H9 (cell line): ENCODE measurements around the gene ZFPL1. TPM values are rescaled to one million over a fixed set of nuclear protein-coding genes. Genes with fewer than 3 reads are reported as not detected.
A peak's percentile ranks its signal among the peaks of the same experiment; 100 is the strongest.

Source experiments
- DNase-seq: peaks from one replicate; pipeline ENCODE4 v3.0.0-alpha.2; 2017
- H2AFZ ChIP-seq: one replicate; pipeline ENCODE4 v1.6.1; 2013; ENCODE audit warnings: mild to moderate bottlenecking, low read length, control low read depth, moderate library complexity
- H2AK5ac ChIP-seq: 2 replicates; pipeline ENCODE4 v1.6.1; 2013; ENCODE audit warnings: low read length, control low read depth, mixed read lengths; ENCODE audit not compliant: insufficient read length
- H2BK120ac ChIP-seq: one replicate; pipeline ENCODE4 v1.6.1; 2013; ENCODE audit warnings: low read depth, mild to moderate bottlenecking, low read length, control low read depth, inconsistent platforms; ENCODE audit not compliant: poor library complexity, severe bottlenecking
- H2BK12ac ChIP-seq: 2 replicates; pipeline ENCODE4 v1.6.1; 2013; ENCODE audit warnings: low read length, control low read depth, mixed read lengths, low read depth; ENCODE audit not compliant: insufficient read length
- H2BK15ac ChIP-seq: 2 replicates; pipeline ENCODE4 v1.6.1; 2013; ENCODE audit warnings: low read depth, low read length, control low read depth
- H2BK20ac ChIP-seq: one replicate; pipeline ENCODE4 v1.6.1; 2013; ENCODE audit warnings: low read depth, mild to moderate bottlenecking, low read length, control low read depth, inconsistent platforms; ENCODE audit not compliant: poor library complexity, severe bottlenecking
- H2BK5ac ChIP-seq: 2 replicates; pipeline ENCODE4 v1.6.1; 2013; ENCODE audit warnings: low read length, control low read depth, mixed read lengths; ENCODE audit not compliant: insufficient read length
- H3K14ac ChIP-seq: 2 replicates; pipeline ENCODE4 v1.6.1; 2013; ENCODE audit warnings: low read length, control low read depth; ENCODE audit not compliant: insufficient read depth
- H3K18ac ChIP-seq: 2 replicates; pipeline ENCODE4 v1.6.1; 2013; ENCODE audit warnings: low read depth, mild to moderate bottlenecking, mixed read lengths, low read length, control low read depth; ENCODE audit not compliant: insufficient read length
- H3K23ac ChIP-seq: 2 replicates; pipeline ENCODE4 v1.6.1; 2013; ENCODE audit warnings: low read length, control low read depth, mixed read lengths, low read depth; ENCODE audit not compliant: insufficient read length
- H3K23me2 ChIP-seq: 2 replicates; pipeline ENCODE4 v1.6.1; 2013; ENCODE audit warnings: low read depth, mild to moderate bottlenecking, mixed read lengths, low read length, control low read depth; ENCODE audit not compliant: insufficient read length, poor library complexity, severe bottlenecking
- H3K27ac ChIP-seq: 2 replicates; pipeline ENCODE4 v1.5.1; 2013; ENCODE audit warnings: low read length, control low read depth, mixed read lengths, low read depth; ENCODE audit not compliant: insufficient read length
- H3K27me3 ChIP-seq: 2 replicates; pipeline ENCODE4 v1.6.1; 2013; ENCODE audit warnings: low read length, control low read depth, inconsistent platforms; ENCODE audit not compliant: insufficient read depth
- H3K4ac ChIP-seq: 2 replicates; pipeline ENCODE4 v1.6.1; 2013; ENCODE audit warnings: low read depth, mild to moderate bottlenecking, control low read depth, inconsistent platforms, low read length, moderate library complexity
- H3K4me1 ChIP-seq: 2 replicates; pipeline ENCODE4 v1.6.1; 2013; ENCODE audit warnings: low read length, control low read depth, inconsistent platforms; ENCODE audit not compliant: insufficient read depth
- H3K4me2 ChIP-seq: 2 replicates; pipeline ENCODE4 v1.6.1; 2013; ENCODE audit warnings: low read length, control low read depth, mixed read lengths; ENCODE audit not compliant: insufficient read length, insufficient read depth
- H3K56ac ChIP-seq: 2 replicates; pipeline ENCODE4 v1.6.1; 2013; ENCODE audit warnings: low read depth, mild to moderate bottlenecking, mixed read lengths, low read length, control low read depth; ENCODE audit not compliant: insufficient read length
- H3K79me1 ChIP-seq: 2 replicates; pipeline ENCODE4 v1.6.1; 2013; ENCODE audit warnings: low read depth, mild to moderate bottlenecking, moderate library complexity, low read length, control low read depth, inconsistent platforms; ENCODE audit not compliant: insufficient read depth, poor library complexity, severe bottlenecking
- H3K79me2 ChIP-seq: 2 replicates; pipeline ENCODE4 v1.6.1; 2013; ENCODE audit warnings: low read length, control low read depth, inconsistent platforms; ENCODE audit not compliant: insufficient read depth
- H3K9ac ChIP-seq: 2 replicates; pipeline ENCODE4 v1.6.1; 2013; ENCODE audit warnings: low read length, control low read depth, mixed read lengths; ENCODE audit not compliant: insufficient read length; ENCODE audit errors: extremely low read depth
- H3K9me3 ChIP-seq: one replicate; pipeline ENCODE4 v1.6.1; 2013; ENCODE audit warnings: low read depth, low read length, inconsistent platforms; ENCODE audit not compliant: control insufficient read depth
- H3T11ph ChIP-seq: one replicate; pipeline ENCODE4 v1.6.1; 2013; ENCODE audit warnings: mild to moderate bottlenecking, low read length, control low read depth, inconsistent platforms
- H4K20me1 ChIP-seq: one replicate; pipeline ENCODE4 v1.6.1; 2013; ENCODE audit not compliant: control insufficient read depth, insufficient read length, insufficient read depth
- H4K5ac ChIP-seq: 2 replicates; pipeline ENCODE4 v1.6.1; 2013; ENCODE audit warnings: low read depth, mild to moderate bottlenecking, mixed read lengths, low read length, control low read depth; ENCODE audit not compliant: insufficient read length
- H4K8ac ChIP-seq: replicated peaks from 2 replicates; pipeline ENCODE4 v1.6.1; 2013; ENCODE audit warnings: low read length, control low read depth, mixed read lengths, low read depth; ENCODE audit not compliant: insufficient read length
- H4K91ac ChIP-seq: 2 replicates; pipeline ENCODE4 v1.6.1; 2013; ENCODE audit warnings: low read depth, mild to moderate bottlenecking, moderate library complexity, mixed read lengths, low read length, control low read depth; ENCODE audit not compliant: insufficient read length
- H3K27ac Mint-ChIP-seq, 3 experiments: 2 replicates in 2 of 3; 3 replicates in 1 of 3; pipeline ENCODE4 v1.8.0; 2020 to 2021; ENCODE audit warnings: mixed read lengths in 3 of 3, mild to moderate bottlenecking in 1 of 3, moderate library complexity in 1 of 3
- H3K27me3 Mint-ChIP-seq: 2 replicates; pipeline ENCODE4 v1.8.0; 2021; ENCODE audit warnings: low read depth, mild to moderate bottlenecking, moderate library complexity, mixed read lengths
- H3K36me3 Mint-ChIP-seq, 3 experiments: 2 replicates in 2 of 3; 3 replicates in 1 of 3; pipeline ENCODE4 v1.8.0; 2020 to 2021; ENCODE audit warnings: low read depth in 3 of 3, mixed read lengths in 3 of 3; ENCODE audit not compliant: insufficient read depth in 1 of 3
- H3K4me1 Mint-ChIP-seq, 2 experiments: 2 replicates each; pipeline ENCODE4 v1.8.0; 2020; ENCODE audit warnings: mixed read lengths in 2 of 2
- H3K4me3 Mint-ChIP-seq, 2 experiments: 2 replicates in 1 of 2; 3 replicates in 1 of 2; pipeline ENCODE4 v1.8.0; 2020 to 2021; ENCODE audit warnings: mild to moderate bottlenecking in 2 of 2, mixed read lengths in 2 of 2, moderate library complexity in 1 of 2
- H3K9me3 Mint-ChIP-seq, 2 experiments: 2 replicates in 1 of 2; 3 replicates in 1 of 2; pipeline ENCODE4 v1.8.0; 2020; ENCODE audit warnings: mild to moderate bottlenecking in 2 of 2, mixed read lengths in 2 of 2, moderate library complexity in 1 of 2
- CTCF ChIP-seq: fragments of 200-600 bp; sonication (generic); conservative IDR thresholded peaks from 3 replicates; pipeline ENCODE4 v1.8.0; 2021; ENCODE audit warnings: antibody characterized with exemption, mild to moderate bottlenecking
- WGBS: extraction: QIAGEN DNeasy Blood & Tissue Kit; methylation state at CpG from one replicate; pipeline ENCODE4 v1.1.7; 2013; ENCODE audit warnings: missing lambda C conversion rate, low lambda C conversion rate, mixed read lengths; ENCODE audit not compliant: insufficient read length; ENCODE audit errors: extremely low coverage; 5-methylcytosine and 5-hydroxymethylcytosine counted together
- total RNA-seq: library from RNA; stranded (reverse); gene quantifications from 2 replicates; pipeline ENCODE4 v1.2.1, GENCODE V29; 2021

ZFPL1 gene
- total RNA-seq, 1 experiment from 2014 or later, result 24.2 TPM

GRCh38 chr11:65120831-65121230 is 36.8 kb downstream of the ZFPL1 start:
- H4K8ac ChIP-seq, result no peak overlapping the region
- TF ChIP-seq CTCF, result no peak
- H3K9me3 Mint-ChIP-seq, result no peaks in the 10 kb centered on the region
- H3K79me1 ChIP-seq, result peaks cover 5% of the 10 kb centered on the region
- H3K14ac ChIP-seq, result no peak overlapping the region
- peaks cover 12% of the 10 kb centered on the region for H3K23me2 ChIP-seq
- H3T11ph ChIP-seq, result no peak overlapping the region
- H3K23ac ChIP-seq, result no peak overlapping the region
- H3K9me3 ChIP-seq, result no peaks in the 10 kb centered on the region
- H3K4me1 Mint-ChIP-seq, result peaks cover 6 to 21% of the 10 kb centered on the region in 2 experiments
- no peaks in the 10 kb centered on the region for H4K20me1 ChIP-seq
- H3K4ac ChIP-seq, result no peak overlapping the region
- H4K91ac ChIP-seq, result no peak overlapping the region
- no CpG with 5 or more reads among the region's 3 CpGs for WGBS
- peaks cover 1% of the 10 kb centered on the region; the same call in 1 of the 2 replicates for H3K27me3 Mint-ChIP-seq
- peak overlapping the region; percentile 81 for H3K4me2 ChIP-seq
- H2BK120ac ChIP-seq, result no peak overlapping the region
- H4K5ac ChIP-seq, result no peak overlapping the region
- peaks cover 9% of the 10 kb centered on the region; the same call in 1 of the 2 replicates for H3K79me2 ChIP-seq
- no peak overlapping the region for H2AFZ ChIP-seq
- no peak overlapping the region for H3K56ac ChIP-seq
- H3K36me3 Mint-ChIP-seq, result peaks cover 35 to 71% (median 60%) of the 10 kb centered on the region in 3 experiments
- H2BK15ac ChIP-seq, result no peak overlapping the region
- no peak overlapping the region for H2BK5ac ChIP-seq
- H3K27me3 ChIP-seq, result no peaks in the 10 kb centered on the region
- no peak overlapping the region for H3K9ac ChIP-seq
- H2BK20ac ChIP-seq, result no peak overlapping the region
- H3K27ac Mint-ChIP-seq, result peak overlapping the region; percentile 99 to 100 (median 100); a peak in 6 of 7 replicates
- no peak overlapping the region for H3K18ac ChIP-seq
- peak overlapping the region; percentile 100 for H3K4me3 Mint-ChIP-seq
- no peak for DNase-seq
- no peaks in the 10 kb centered on the region for H3K4me1 ChIP-seq
- no peak overlapping the region for H3K27ac ChIP-seq
- no peak overlapping the region for H2AK5ac ChIP-seq
- no peak overlapping the region for H2BK12ac ChIP-seq
